ENCODE results near the gene CBX8. TPM values are rescaled to one million over a fixed set of nuclear protein-coding genes. Genes with fewer than 3 reads are reported as not detected.
A peak's percentile ranks its signal among the peaks of the same experiment; 100 is the strongest.

CBX8 gene
- total and polyA plus RNA-seq, 2 of the 13 experiments (the other 11 are each of a cell fraction or from before 2014, with no cell fraction given) = 0.34 to 12.6 TPM

- no peak for TF ChIP-seq DRAP1 (CRISPR knock-in tag; IDR thresholded peaks at IDR 0.05)
- no peak for TF ChIP-seq CEBPB (IDR thresholded peaks at IDR 0.05; ENCODE audit: borderline replicate concordance, low read depth, low read length)
- TF ChIP-seq NR2F1 (CRISPR knock-in tag; IDR thresholded peaks at IDR 0.05) = peak; percentile 64 to 81; a peak in 3 of 4 replicates
- TF ChIP-seq ZC3H13 (CRISPR knock-in tag; IDR thresholded peaks at IDR 0.05) = no peak
- no peak for TF ChIP-seq ZNF883 (CRISPR knock-in tag; IDR thresholded peaks at IDR 0.05; ENCODE audit: not compliant biosample characterization)
- TF ChIP-seq THAP11 (CRISPR knock-in tag; IDR thresholded peaks at IDR 0.05) = peak; percentile 81
- no peak for TF ChIP-seq TIGD3 (CRISPR knock-in tag; IDR thresholded peaks at IDR 0.05; ENCODE audit: borderline replicate concordance)
- TF ChIP-seq ZFP36L1 (CRISPR knock-in tag; IDR thresholded peaks at IDR 0.05) = no peak
- no peak for TF ChIP-seq KLF13 (CRISPR knock-in tag; IDR thresholded peaks at IDR 0.05)
- TF ChIP-seq YEATS4 (CRISPR knock-in tag; IDR thresholded peaks at IDR 0.05; ENCODE audit: borderline replicate concordance) = peak; percentile 52; the same call in 1 of the 2 replicates
- TF ChIP-seq ZNF460 (CRISPR knock-in tag; IDR thresholded peaks at IDR 0.05; ENCODE audit: borderline replicate concordance) = peak; percentile 60; the same call in 1 of the 2 replicates
- no peak; the same call in 1 of the 2 replicates for TF ChIP-seq TAF1 (CRISPR knock-in tag; IDR thresholded peaks at IDR 0.05)
- TF ChIP-seq ZNF362 (CRISPR knock-in tag; IDR thresholded peaks at IDR 0.05; ENCODE audit: borderline replicate concordance) = no peak
- no peak for TF ChIP-seq ZNF354B (CRISPR knock-in tag; IDR thresholded peaks at IDR 0.05)
- no peak for TF ChIP-seq ARHGAP35 (CRISPR knock-in tag; IDR thresholded peaks at IDR 0.05; ENCODE audit: borderline replicate concordance)
- TF ChIP-seq SIN3B (IDR thresholded peaks at IDR 0.05; ENCODE audit: low read length) = no peak
- TF ChIP-seq BCL6 (CRISPR knock-in tag; IDR thresholded peaks at IDR 0.05) = peak; percentile 92
- peak; percentile 90 for TF ChIP-seq IRF2 (CRISPR knock-in tag; IDR thresholded peaks at IDR 0.05)
- no peak for TF ChIP-seq TEF (CRISPR knock-in tag; IDR thresholded peaks at IDR 0.05)
- peak; percentile 99 for TF ChIP-seq FOXP4 (CRISPR knock-in tag; IDR thresholded peaks at IDR 0.05)
- TF ChIP-seq MLX (CRISPR knock-in tag; IDR thresholded peaks at IDR 0.05) = peak; percentile 74; the same call in 1 of the 2 replicates
- peak; percentile 21; the same call in 1 of the 2 replicates for TF ChIP-seq ATF3 (CRISPR knock-in tag; IDR thresholded peaks at IDR 0.05)
- no peak for TF ChIP-seq ZNF552 (CRISPR knock-in tag; IDR thresholded peaks at IDR 0.05; ENCODE audit: borderline replicate concordance)
Observed at GRCh38 chr17:79821331-79822095, 24.6 kb upstream of the CBX8 start (continued).

Measured in HepG2 (cell line).